COLO668 (cell line): ENCODE measurements around the gene SFR1.
A peak's percentile ranks its signal among the peaks of the same experiment; 100 is the strongest.

Source experiments
- DNase-seq: peaks from one replicate; lab custom pipeline; 2025; ENCODE audit not compliant: unreplicated experiment; lab: John Stamatoyannopoulos, UW

SFR1 gene

GRCh38 chr10:104104418-104104817 is 17.6 kb upstream of the SFR1 start:
- no peak for DNase-seq

- DNase-seq = no peak
These were observed 17.0 kb upstream of the SFR1 start for GRCh38 chr10:104104926-104105325.

- DNase-seq = no peak
These were observed 11.9 kb upstream of the SFR1 start for GRCh38 chr10:104109908-104110662.

GRCh38 chr10:104113376-104113956 is 8.5 kb upstream of the SFR1 start:
- DNase-seq = no peak

GRCh38 chr10:104117839-104118323 is 4.1 kb upstream of the SFR1 start:
- DNase-seq = no peak

- DNase-seq = no peak
These were observed 2.0 kb upstream of the SFR1 start for GRCh38 chr10:104119996-104120395.

GRCh38 chr10:104120512-104120902 is 1.5 kb upstream of the SFR1 start:
- no peak for DNase-seq

- peak; percentile 68 for DNase-seq
These were observed 977 bp upstream of the SFR1 start for GRCh38 chr10:104120903-104121484.

- peak; percentile 25 for DNase-seq
These were observed 495 bp downstream of the SFR1 start for GRCh38 chr10:104122225-104123107.

- DNase-seq = no peak
These were observed 1.4 kb downstream of the SFR1 start for GRCh38 chr10:104123397-104123796.

- DNase-seq = peak; percentile 18
These were observed 5.4 kb downstream of the SFR1 start for GRCh38 chr10:104127411-104127810.

GRCh38 chr10:104128214-104128613 is 6.2 kb downstream of the SFR1 start:
- no peak for DNase-seq

GRCh38 chr10:104130041-104130440 is 8.1 kb downstream of the SFR1 start:
- no peak for DNase-seq

- no peak for DNase-seq
These were observed 16.2 kb downstream of the SFR1 start for GRCh38 chr10:104138131-104138530.

- no peak for DNase-seq
These were observed 17.2 kb downstream of the SFR1 start for GRCh38 chr10:104139221-104139620.

- no peak for DNase-seq
These were observed 20.1 kb downstream of the SFR1 start for GRCh38 chr10:104142081-104142480.

- no peak for DNase-seq
These were observed 21.9 kb downstream of the SFR1 start for GRCh38 chr10:104143829-104144228.

- no peak for DNase-seq
These were observed 23.0 kb downstream of the SFR1 start for GRCh38 chr10:104144931-104145330.

- DNase-seq = no peak
These were observed 24.9 kb downstream of the SFR1 start for GRCh38 chr10:104146882-104147281.

GRCh38 chr10:104150139-104150538 is 28.2 kb downstream of the SFR1 start:
- no peak for DNase-seq

GRCh38 chr10:104151737-104152136 is 29.8 kb downstream of the SFR1 start:
- DNase-seq = no peak
